Measurements from ENCODE around the gene WASF2. TPM values are rescaled to one million over a fixed set of nuclear protein-coding genes. Genes with fewer than 3 reads are reported as not detected.
"Not testable (repeated sequence)": the region's sequence is repeated elsewhere in the genome, so short reads cannot be mapped to it uniquely, and the experiment has no call there.

WASF2 gene
- total RNA-seq, 2 donors from 2014 or later = 97.7 to 110 TPM

DNA sequence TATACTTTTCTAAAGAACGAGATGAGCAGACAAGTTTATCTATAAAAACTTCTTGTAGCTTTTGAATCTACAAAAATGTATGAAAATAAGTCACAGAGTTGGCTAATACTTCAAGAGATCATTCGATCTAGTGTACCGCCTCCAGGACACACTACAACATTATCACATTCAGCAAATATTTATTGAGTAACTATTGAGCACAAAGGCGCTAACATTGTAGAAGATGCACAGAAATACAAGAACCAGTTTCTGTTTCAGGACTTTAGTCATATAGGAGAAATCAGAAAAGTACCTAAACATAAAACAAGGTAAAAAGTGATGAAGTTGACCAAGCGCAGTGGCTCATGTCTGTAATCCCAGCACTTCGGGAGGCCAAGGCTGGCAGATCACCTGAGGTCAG lies 20.6 kb downstream of the WASF2 start:
- peak overlapping the region; percentile 4 for H3K4me3 Mint-ChIP-seq
- H3K27ac Mint-ChIP-seq = peak overlapping the region; percentile 1 to 10
- no peak for ATAC-seq
- H3K9me3 Mint-ChIP-seq = no peaks in the 10 kb centered on the region
- no peaks in the 10 kb centered on the region for H3K27me3 Mint-ChIP-seq
- DNase-seq (ENCODE audit: low spot score) = no peak
- H3K36me3 Mint-ChIP-seq = no peaks in the 10 kb centered on the region
- H3K4me1 Mint-ChIP-seq (ENCODE audit: low read depth in 2 of 2) = peaks cover 48 to 60% of the 10 kb centered on the region in 2 donors

DNA sequence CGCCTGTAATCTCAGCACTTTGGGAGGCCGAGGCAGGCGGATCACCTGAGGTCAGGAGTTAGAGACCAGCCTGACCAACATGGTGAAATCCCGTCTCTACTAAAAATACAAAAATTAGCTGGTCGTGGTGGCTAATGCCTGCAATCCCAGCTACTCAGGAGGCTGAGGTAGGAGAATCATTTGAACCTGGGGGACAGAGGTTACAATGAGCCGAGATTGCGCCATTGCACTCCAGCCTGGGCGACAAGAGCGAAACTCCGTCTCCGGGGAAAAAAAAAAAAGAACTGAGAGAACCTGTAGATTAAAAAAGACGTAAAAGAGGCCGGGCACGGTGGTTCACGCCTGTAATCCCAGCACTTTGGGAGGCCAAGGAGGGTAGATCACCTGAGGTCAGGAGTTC lies 21.6 kb downstream of the WASF2 start:
- ATAC-seq; DNase-seq (ENCODE audit: low spot score); H3K36me3 Mint-ChIP-seq; H3K9me3 Mint-ChIP-seq; H3K27me3 Mint-ChIP-seq; H3K4me3 Mint-ChIP-seq: not testable (repeated sequence)
- Mint-ChIP-seq H3K27ac (peak overlapping the region; percentile 1 to 66), H3K4me1 (ENCODE audit: low read depth in 2 of 2) (peaks cover 39 to 50% of the 10 kb centered on the region in 2 donors)

DNA sequence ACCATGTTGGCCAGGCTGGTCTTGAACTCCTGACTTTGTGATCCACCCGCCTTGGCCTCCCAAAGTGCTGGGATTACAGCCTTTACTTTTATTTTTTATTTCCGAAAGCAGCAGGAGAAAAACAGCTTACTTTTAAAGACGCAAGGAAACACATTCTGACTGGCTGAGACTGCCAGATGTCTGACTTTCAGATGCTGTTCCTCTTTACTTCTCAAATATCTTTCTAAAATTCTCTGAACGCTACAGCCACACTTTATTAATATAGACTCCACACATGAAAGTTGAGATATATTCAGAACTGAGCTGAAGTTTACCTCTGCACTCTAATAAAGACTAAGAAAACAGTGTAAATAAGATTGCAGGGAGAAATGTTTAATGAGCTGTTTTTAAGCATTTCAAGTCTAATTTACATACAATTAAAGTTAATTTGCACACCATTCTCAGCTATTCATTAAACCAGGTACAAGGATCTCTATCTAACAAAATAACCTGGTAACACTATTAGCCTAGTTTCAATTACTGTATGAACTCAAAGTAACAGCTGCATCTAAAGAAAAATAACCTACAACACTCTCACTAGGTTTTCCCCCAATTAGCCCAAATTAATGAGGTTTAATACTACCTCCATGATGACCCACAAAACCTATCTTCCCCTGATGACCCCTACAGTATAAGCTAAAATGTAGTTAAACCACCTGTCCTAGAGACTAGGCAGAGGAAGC lies 24.9 kb downstream of the WASF2 start:
- H3K36me3 Mint-ChIP-seq = no peaks in the 10 kb centered on the region
- DNase-seq (ENCODE audit: low spot score) (no peak), ATAC-seq (no peak)
- H3K27ac Mint-ChIP-seq = no peak overlapping the region
- H3K4me1 Mint-ChIP-seq (ENCODE audit: low read depth in 2 of 2) = peaks cover 26 to 39% of the 10 kb centered on the region in 2 donors
- H3K27me3 Mint-ChIP-seq = no peaks in the 10 kb centered on the region
- H3K9me3 Mint-ChIP-seq = no peaks in the 10 kb centered on the region
- H3K4me3 Mint-ChIP-seq = no peak overlapping the region

DNA sequence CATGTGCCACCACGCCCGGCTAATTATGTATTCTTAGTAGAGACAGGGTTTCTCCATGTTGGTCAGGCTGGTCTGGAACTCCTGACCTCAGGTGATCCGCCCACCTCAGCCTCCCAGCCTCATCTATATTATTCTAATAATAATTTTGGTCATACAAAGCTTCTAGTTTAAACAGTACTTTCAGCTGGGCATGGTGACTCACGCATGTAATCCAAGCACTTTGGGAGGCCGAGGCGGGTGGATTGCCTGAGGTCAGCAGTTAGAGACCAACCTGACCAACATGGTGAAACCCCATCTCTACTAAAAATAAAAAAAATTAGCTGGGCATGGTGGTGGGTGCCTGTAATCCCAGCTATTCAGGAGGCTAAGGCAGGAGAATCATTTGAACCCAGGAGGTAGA lies 26.1 kb downstream of the WASF2 start:
- H3K9me3 Mint-ChIP-seq; DNase-seq (ENCODE audit: low spot score); H3K4me3 Mint-ChIP-seq; H3K36me3 Mint-ChIP-seq; ATAC-seq; H3K27ac Mint-ChIP-seq; H3K27me3 Mint-ChIP-seq: not testable (repeated sequence)
- H3K4me1 Mint-ChIP-seq (ENCODE audit: low read depth in 2 of 2) = peaks cover 14 to 30% of the 10 kb centered on the region in 2 donors

DNA sequence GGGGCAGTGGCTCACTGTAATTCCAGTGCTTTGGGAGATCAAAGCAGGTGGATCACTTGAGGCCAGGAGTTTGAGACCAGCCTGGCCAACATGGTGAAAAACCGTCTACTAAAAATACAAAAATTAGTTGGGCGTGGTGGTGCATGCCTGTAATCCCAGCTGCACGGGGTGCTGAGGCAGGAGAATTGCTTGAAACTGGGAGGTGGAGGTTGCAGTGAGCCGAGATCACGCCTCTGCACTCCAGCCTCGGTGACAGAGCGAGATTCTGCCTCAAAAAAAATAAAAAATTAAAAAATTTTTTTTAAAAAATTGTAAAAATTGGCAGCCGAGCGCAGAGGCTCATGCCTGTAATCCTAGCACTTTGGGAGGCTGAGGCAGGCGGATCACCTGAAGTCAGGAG lies 31.4 kb downstream of the WASF2 start:
- not testable (repeated sequence) for ATAC-seq; H3K9me3 Mint-ChIP-seq; DNase-seq (ENCODE audit: low spot score); H3K27me3 Mint-ChIP-seq; H3K4me3 Mint-ChIP-seq; H3K36me3 Mint-ChIP-seq; H3K27ac Mint-ChIP-seq
- H3K4me1 Mint-ChIP-seq (ENCODE audit: low read depth in 2 of 2) = peaks cover 15 to 29% of the 10 kb centered on the region in 2 donors

GRCh38 chr1:27455139-27455811 lies 34.7 kb downstream of the WASF2 start:
- peaks cover 24 to 32% of the 10 kb centered on the region in 2 donors for H3K4me1 Mint-ChIP-seq (ENCODE audit: low read depth in 2 of 2)
- DNase-seq (ENCODE audit: low spot score) = no peak
- H3K27ac Mint-ChIP-seq = peak overlapping the region; percentile 54 to 70
- no peaks in the 10 kb centered on the region for H3K36me3 Mint-ChIP-seq
- no peaks in the 10 kb centered on the region for H3K9me3 Mint-ChIP-seq
- no peaks in the 10 kb centered on the region for H3K27me3 Mint-ChIP-seq
- peak; percentile 68 to 69 for ATAC-seq
- peak overlapping the region; percentile 19 for H3K4me3 Mint-ChIP-seq

- Mint-ChIP-seq H3K9me3 (no peaks in the 10 kb centered on the region), H3K36me3 (no peaks in the 10 kb centered on the region), H3K4me1 (ENCODE audit: low read depth in 2 of 2) (peaks cover 25 to 27% of the 10 kb centered on the region in 2 donors), H3K4me3 (no peak overlapping the region), H3K27ac (peak overlapping the region; percentile 54 to 70), H3K27me3 (no peaks in the 10 kb centered on the region)
- no peak for ATAC-seq
- no peak for DNase-seq (ENCODE audit: low spot score)
Measured at GRCh38 chr1:27454610-27455009, 35.4 kb downstream of the WASF2 start.

DNA sequence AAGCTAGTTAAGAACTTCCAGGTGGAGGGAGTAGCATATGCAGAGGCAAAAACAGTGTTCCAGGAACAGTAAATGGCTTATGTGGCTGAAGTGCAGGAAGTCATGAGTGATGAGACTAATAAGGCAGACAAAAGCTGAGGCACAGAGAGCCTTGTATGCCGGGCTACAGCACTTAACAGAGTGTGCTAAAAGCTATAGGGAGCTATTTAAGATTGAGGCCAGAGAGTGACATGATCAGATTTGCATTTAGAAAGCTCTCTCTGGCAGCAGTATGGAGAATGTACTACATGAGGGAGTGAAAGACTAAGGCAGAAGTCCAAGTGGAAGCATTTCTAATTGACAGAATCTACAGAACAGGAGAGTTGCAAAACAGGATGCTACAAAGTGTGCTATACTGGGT lies 38.6 kb downstream of the WASF2 start:
- Mint-ChIP-seq H3K27me3 (no peaks in the 10 kb centered on the region), H3K36me3 (peaks cover 4% of the 10 kb centered on the region), H3K4me3 (no peak overlapping the region), H3K27ac (peak overlapping the region; percentile 8 to 21), H3K9me3 (no peaks in the 10 kb centered on the region), H3K4me1 (ENCODE audit: low read depth in 2 of 2) (peaks cover 34 to 40% of the 10 kb centered on the region in 2 donors)
- ATAC-seq (no peak), DNase-seq (ENCODE audit: low spot score) (no peak)

DNA sequence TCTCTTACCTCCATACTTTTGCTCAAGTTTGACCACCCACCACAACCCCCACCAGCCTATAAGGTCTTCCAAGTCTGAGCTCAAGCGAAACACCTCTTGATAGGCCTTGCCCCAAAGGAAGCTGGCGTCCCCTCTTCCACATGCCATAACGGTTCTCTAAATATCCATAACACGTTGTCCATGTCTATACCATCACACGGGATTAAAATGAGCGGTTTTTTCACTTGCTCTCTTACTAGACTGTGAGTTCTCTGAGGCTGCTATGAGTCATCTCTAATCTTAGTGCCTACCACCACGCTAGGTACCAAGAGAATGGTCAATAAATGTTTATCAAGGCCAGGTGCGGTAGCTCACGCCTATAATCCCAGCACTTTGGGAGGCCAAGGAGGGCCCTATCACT lies 41.0 kb downstream of the WASF2 start:
- Mint-ChIP-seq H3K27ac (peak overlapping the region in 1 of 2 donors; percentile 56), H3K4me1 (ENCODE audit: low read depth in 2 of 2) (peaks cover 36 to 41% of the 10 kb centered on the region in 2 donors), H3K4me3 (no peak overlapping the region), H3K27me3 (no peaks in the 10 kb centered on the region), H3K36me3 (peaks cover 4% of the 10 kb centered on the region), H3K9me3 (no peaks in the 10 kb centered on the region)
- ATAC-seq (no peak), DNase-seq (ENCODE audit: low spot score) (no peak)

- Mint-ChIP-seq H3K9me3 (no peaks in the 10 kb centered on the region), H3K36me3 (peaks cover 4% of the 10 kb centered on the region), H3K4me3 (no peak overlapping the region), H3K27me3 (no peaks in the 10 kb centered on the region), H3K4me1 (ENCODE audit: low read depth in 2 of 2) (peaks cover 39 to 44% of the 10 kb centered on the region in 2 donors), H3K27ac (no peak overlapping the region)
- DNase-seq (ENCODE audit: low spot score) (no peak), ATAC-seq (no peak)
Measured at GRCh38 chr1:27447883-27448282, 42.1 kb downstream of the WASF2 start.

DNA sequence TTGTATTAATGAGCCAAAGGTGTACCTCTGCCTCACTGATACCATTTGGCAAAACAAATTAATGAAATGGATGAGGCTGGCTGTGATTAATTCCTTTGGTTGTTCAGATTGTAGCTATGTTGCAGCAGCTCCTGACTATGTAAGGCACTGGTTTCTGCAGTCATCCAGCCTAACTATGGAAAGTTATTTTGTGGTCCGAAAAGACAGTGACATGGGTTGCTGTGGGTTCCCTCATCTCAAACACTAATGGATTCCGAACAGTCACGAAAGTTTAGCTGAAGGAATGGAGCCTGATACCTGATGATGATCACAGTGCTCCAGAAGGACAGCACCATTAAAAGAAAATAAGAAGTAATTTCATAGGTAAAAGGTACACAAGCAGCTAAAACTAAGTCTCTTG lies 42.6 kb downstream of the WASF2 start:
- Mint-ChIP-seq H3K36me3 (peaks cover 4% of the 10 kb centered on the region), H3K4me3 (no peak overlapping the region), H3K9me3 (no peaks in the 10 kb centered on the region), H3K27me3 (no peaks in the 10 kb centered on the region), H3K4me1 (ENCODE audit: low read depth in 2 of 2) (peaks cover 39 to 44% of the 10 kb centered on the region in 2 donors), H3K27ac (no peak overlapping the region)
- DNase-seq (ENCODE audit: low spot score) = no peak
- no peak for ATAC-seq

DNA sequence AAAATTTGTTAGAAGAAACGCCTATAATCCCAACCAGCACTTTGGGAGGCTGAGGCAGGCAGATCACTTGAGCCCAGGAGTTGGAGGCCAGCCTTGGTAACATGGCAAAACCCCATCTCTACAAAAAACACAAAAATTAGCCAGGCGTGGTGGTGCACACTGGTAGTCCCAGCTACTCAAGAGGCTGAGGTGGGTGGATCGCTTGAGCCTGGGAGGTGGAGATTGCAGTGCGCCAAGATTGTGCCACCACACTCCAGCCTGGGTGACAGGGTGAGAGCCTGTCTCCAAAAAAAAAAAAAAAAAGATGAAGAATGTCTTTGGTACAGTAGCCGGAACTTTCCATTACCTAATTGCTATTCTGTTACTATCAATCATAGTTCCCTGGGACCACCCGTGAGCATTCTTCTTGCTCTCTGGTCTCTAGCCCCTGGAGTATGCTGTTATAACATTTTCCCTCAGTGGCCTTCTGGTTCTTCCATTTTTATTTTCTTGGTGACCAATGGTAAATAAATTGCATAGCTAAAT lies 43.4 kb downstream of the WASF2 start:
- no peak for DNase-seq (ENCODE audit: low spot score)
- no peaks in the 10 kb centered on the region for H3K27me3 Mint-ChIP-seq
- H3K36me3 Mint-ChIP-seq = peaks cover 4% of the 10 kb centered on the region
- H3K9me3 Mint-ChIP-seq = no peaks in the 10 kb centered on the region
- no peak overlapping the region for H3K27ac Mint-ChIP-seq
- ATAC-seq = no peak
- no peak overlapping the region for H3K4me3 Mint-ChIP-seq
- H3K4me1 Mint-ChIP-seq (ENCODE audit: low read depth in 2 of 2) = peaks cover 37 to 44% of the 10 kb centered on the region in 2 donors

GRCh38 chr1:27445177-27445936 lies 44.6 kb downstream of the WASF2 start:
- Mint-ChIP-seq H3K4me1 (ENCODE audit: low read depth in 2 of 2) (peaks cover 31 to 37% of the 10 kb centered on the region in 2 donors), H3K27me3 (no peaks in the 10 kb centered on the region), H3K36me3 (peaks cover 4% of the 10 kb centered on the region), H3K9me3 (no peaks in the 10 kb centered on the region), H3K4me3 (peak overlapping the region; percentile 69), H3K27ac (peak overlapping the region; percentile 38 to 76)
- DNase-seq (ENCODE audit: low spot score) = no peak
- peak in 1 of 2 donors; percentile 81 for ATAC-seq
